Measurements from ENCODE around the gene DPM1. TPM values are rescaled to one million over a fixed set of nuclear protein-coding genes. Genes with fewer than 3 reads are reported as not detected.
A peak's percentile ranks its signal among the peaks of the same experiment; 100 is the strongest.

Gene DPM1
- total RNA-seq, 2 donors from 2014 or later, result 31.6 to 61.6 TPM

- no peak for TF ChIP-seq POLR2A (IDR thresholded peaks at IDR 0.05)
- TF ChIP-seq, protein P1, sequence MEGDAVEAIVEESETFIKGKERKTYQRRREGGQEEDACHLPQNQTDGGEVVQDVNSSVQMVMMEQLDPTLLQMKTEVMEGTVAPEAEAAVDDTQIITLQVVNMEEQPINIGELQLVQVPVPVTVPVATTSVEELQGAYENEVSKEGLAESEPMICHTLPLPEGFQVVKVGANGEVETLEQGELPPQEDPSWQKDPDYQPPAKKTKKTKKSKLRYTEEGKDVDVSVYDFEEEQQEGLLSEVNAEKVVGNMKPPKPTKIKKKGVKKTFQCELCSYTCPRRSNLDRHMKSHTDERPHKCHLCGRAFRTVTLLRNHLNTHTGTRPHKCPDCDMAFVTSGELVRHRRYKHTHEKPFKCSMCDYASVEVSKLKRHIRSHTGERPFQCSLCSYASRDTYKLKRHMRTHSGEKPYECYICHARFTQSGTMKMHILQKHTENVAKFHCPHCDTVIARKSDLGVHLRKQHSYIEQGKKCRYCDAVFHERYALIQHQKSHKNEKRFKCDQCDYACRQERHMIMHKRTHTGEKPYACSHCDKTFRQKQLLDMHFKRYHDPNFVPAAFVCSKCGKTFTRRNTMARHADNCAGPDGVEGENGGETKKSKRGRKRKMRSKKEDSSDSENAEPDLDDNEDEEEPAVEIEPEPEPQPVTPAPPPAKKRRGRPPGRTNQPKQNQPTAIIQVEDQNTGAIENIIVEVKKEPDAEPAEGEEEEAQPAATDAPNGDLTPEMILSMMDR (IDR thresholded peaks at IDR 0.05), result peak in 1 of 4 experiments; percentile 30
- Histone ChIP-seq H3K9me3 (no peaks in the 10 kb centered on the region), H3K27me3 (replicated peaks; ENCODE audit: insufficient read depth) (no peaks in the 10 kb centered on the region), H3K4me1 (replicated peaks) (peaks cover 5% of the 10 kb centered on the region), H3K27ac (peak overlapping the region in 1 of 2 donors; percentile 98), H3K36me3 (no peaks in the 10 kb centered on the region), H3K4me3 (peak overlapping the region in 1 of 2 donors; percentile 89)
- 56% methylated on average over 5 of the region's 5 CpGs for WGBS
- DNase-seq (ENCODE audit: low spot score), result no peak
- intact Hi-C loops (cut with DNase I), result loop anchor here (2.0 kb wide), 1 partner anchor 134 kb away; the partner anchor contains the start of gene BCAS4
Measured at GRCh38 chr20:50928469-50928868, 29.9 kb downstream of the DPM1 start.

GRCh38 chr20:50926530-50926929, 31.8 kb downstream of the DPM1 start:
- Histone ChIP-seq H3K36me3 (no peaks in the 10 kb centered on the region), H3K27ac (no peak overlapping the region), H3K27me3 (replicated peaks; ENCODE audit: insufficient read depth) (no peaks in the 10 kb centered on the region), H3K9me3 (no peaks in the 10 kb centered on the region), H3K4me1 (replicated peaks) (peaks cover 5% of the 10 kb centered on the region), H3K4me3 (no peak overlapping the region)
- TF ChIP-seq POLR2AphosphoS5 (IDR thresholded peaks at IDR 0.05) (no peak), POLR2A (IDR thresholded peaks at IDR 0.05) (no peak)
- TF ChIP-seq, protein P1 (IDR thresholded peaks at IDR 0.05), result no peak
- 20% methylated on average over 1 of the region's 1 CpG for WGBS
- no peak for DNase-seq (ENCODE audit: low spot score)
- intact Hi-C loops (cut with DNase I), result no loop called here

DNA sequence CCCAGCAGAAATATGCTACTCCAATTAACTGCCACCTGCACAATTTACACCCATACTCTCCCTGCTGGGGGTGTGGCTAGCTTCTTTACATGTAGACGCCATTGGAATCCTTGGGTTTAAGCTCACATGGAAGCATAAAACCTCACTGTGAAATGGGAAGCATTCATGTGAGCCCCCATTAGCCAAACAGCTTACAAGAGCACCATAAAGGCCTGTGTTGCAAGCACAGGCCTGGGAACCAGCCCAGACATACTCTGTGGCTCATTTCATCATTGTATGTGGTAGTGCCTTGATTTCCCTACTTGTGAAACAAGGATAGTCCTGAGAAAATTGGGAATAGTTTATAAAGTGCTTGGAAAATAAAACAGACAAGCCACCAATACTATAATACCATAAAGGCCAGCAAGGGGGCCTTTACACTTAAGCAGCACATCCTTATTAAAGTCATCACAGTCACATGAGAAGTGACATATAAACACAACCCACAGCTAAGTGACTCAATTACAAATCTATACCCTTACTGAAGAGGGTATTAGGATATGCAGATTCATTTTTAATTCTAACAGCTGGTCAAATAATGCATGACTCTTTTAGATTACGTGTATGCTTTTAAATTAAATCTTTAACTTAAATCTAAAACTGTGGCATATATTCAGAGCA, 33.9 kb downstream of the DPM1 start:
- DNase-seq (ENCODE audit: low spot score), result no peak
- Histone ChIP-seq H3K9me3 (no peaks in the 10 kb centered on the region), H3K4me3 (no peak overlapping the region), H3K4me1 (replicated peaks) (peaks cover 5% of the 10 kb centered on the region), H3K36me3 (no peaks in the 10 kb centered on the region), H3K27me3 (replicated peaks; ENCODE audit: insufficient read depth) (no peaks in the 10 kb centered on the region), H3K27ac (no peak overlapping the region)
- 51% methylated on average over 2 of the region's 2 CpGs for WGBS
- intact Hi-C loops (cut with DNase I), result no loop called here
- TF ChIP-seq POLR2A (IDR thresholded peaks at IDR 0.05) (no peak), POLR2AphosphoS5 (IDR thresholded peaks at IDR 0.05) (no peak)
- TF ChIP-seq, protein P1 (IDR thresholded peaks at IDR 0.05), result no peak

DNA sequence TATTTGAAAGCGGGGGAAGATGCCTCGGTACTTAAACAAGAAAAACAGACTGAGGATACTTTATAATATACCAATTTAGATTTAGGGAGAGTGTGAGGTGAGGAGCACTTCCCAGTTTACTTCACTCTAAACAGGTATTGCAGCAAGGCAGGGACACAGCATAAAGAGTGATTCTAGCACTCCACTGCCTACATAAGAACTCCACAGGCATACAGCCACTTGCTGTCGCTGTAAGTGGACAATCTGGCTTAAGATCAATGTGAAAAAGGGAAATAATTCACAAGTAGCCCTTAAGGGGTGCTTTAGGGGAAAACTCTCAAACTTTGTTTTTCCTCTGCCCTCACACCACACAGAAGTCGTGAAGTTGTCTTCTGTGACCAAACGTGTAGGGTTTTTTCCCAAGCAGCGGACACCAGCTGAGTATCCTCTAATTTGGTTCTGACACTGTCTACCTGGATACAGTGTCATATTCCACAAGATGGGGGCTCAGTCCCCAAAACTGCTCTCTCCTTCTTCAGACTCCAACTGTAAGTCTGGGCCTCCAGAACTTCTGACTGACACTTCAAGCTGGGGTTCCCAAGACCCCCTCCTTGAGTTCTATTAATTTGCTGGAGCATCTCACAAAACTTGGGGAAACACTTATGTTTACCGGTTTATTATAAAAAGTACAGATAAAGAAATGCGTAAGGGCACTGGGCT, 36.4 kb downstream of the DPM1 start:
- H3K27ac ChIP-seq, result no peak overlapping the region
- no peaks in the 10 kb centered on the region for H3K36me3 ChIP-seq
- no peak for DNase-seq (ENCODE audit: low spot score)
- H3K27me3 ChIP-seq (replicated peaks; ENCODE audit: insufficient read depth), result no peaks in the 10 kb centered on the region
- no peaks in the 10 kb centered on the region for H3K4me1 ChIP-seq (replicated peaks)
- TF ChIP-seq POLR2A (IDR thresholded peaks at IDR 0.05) (no peak), POLR2AphosphoS5 (IDR thresholded peaks at IDR 0.05) (no peak)
- TF ChIP-seq, protein P1 (IDR thresholded peaks at IDR 0.05), result no peak
- no peak overlapping the region for H3K4me3 ChIP-seq
- no peaks in the 10 kb centered on the region for H3K9me3 ChIP-seq
- 63% methylated on average over 8 of the region's 8 CpGs for WGBS
- intact Hi-C loops (cut with DNase I), result no loop called here

- Histone ChIP-seq H3K4me1 (replicated peaks) (no peaks in the 10 kb centered on the region), H3K27me3 (replicated peaks; ENCODE audit: insufficient read depth) (no peaks in the 10 kb centered on the region), H3K36me3 (no peaks in the 10 kb centered on the region), H3K9me3 (no peaks in the 10 kb centered on the region), H3K27ac (no peak overlapping the region), H3K4me3 (no peak overlapping the region)
- TF ChIP-seq, protein P1 (IDR thresholded peaks at IDR 0.05), result no peak
- TF ChIP-seq POLR2A (IDR thresholded peaks at IDR 0.05) (no peak), POLR2AphosphoS5 (IDR thresholded peaks at IDR 0.05) (no peak)
- intact Hi-C loops (cut with DNase I), result no loop called here
- no peak for DNase-seq (ENCODE audit: low spot score)
Measured at GRCh38 chr20:50920997-50921396, 37.3 kb downstream of the DPM1 start.
